AML-193 (cell line): Measurements from ENCODE around the gene ST8SIA6.
"Not testable (repeated sequence)": the region's sequence is repeated elsewhere in the genome, so short reads cannot be mapped to it uniquely, and the experiment has no call there.

Source experiments
- DNase-seq, 2 experiments: peaks; one replicate each; lab custom pipeline; 2025; lab: John Stamatoyannopoulos, UW

The ST8SIA6 gene

GRCh38 chr10:17344206-17344605, 110.2 kb downstream of the ST8SIA6 start:
- no peak for DNase-seq

- DNase-seq: no peak
These were observed 111.3 kb downstream of the ST8SIA6 start for GRCh38 chr10:17343118-17343517.

GRCh38 chr10:17340144-17340829, 114.1 kb downstream of the ST8SIA6 start:
- DNase-seq: no peak

- DNase-seq: no peak
These were observed 119.3 kb downstream of the ST8SIA6 start for GRCh38 chr10:17335065-17335464.

- no peak for DNase-seq
These were observed 123.9 kb downstream of the ST8SIA6 start for GRCh38 chr10:17330501-17330900.

GRCh38 chr10:17326377-17326776, 128.0 kb downstream of the ST8SIA6 start:
- DNase-seq: no peak

GRCh38 chr10:17321957-17322356, 132.4 kb downstream of the ST8SIA6 start:
- DNase-seq: not testable (repeated sequence)

GRCh38 chr10:17316488-17317170, 137.8 kb downstream of the ST8SIA6 start:
- no peak for DNase-seq

- DNase-seq: no peak
These were observed 145.0 kb downstream of the ST8SIA6 start for GRCh38 chr10:17309435-17309834.

- DNase-seq: no peak
These were observed 147.3 kb downstream of the ST8SIA6 start for GRCh38 chr10:17307123-17307522.

- DNase-seq: no peak
These were observed 162.0 kb downstream of the ST8SIA6 start for GRCh38 chr10:17292375-17292774.

GRCh38 chr10:17290226-17290625, 164.2 kb downstream of the ST8SIA6 start:
- peak in 1 of 2 experiments; percentile 1 for DNase-seq

GRCh38 chr10:17289763-17290162, 164.6 kb downstream of the ST8SIA6 start:
- DNase-seq: no peak

GRCh38 chr10:17286562-17287550, 167.5 kb downstream of the ST8SIA6 start:
- DNase-seq: no peak

- no peak for DNase-seq
These were observed 172.1 kb downstream of the ST8SIA6 start for GRCh38 chr10:17282311-17282710.

GRCh38 chr10:17278607-17279240, 175.7 kb downstream of the ST8SIA6 start:
- DNase-seq: no peak

- no peak for DNase-seq
These were observed 177.5 kb downstream of the ST8SIA6 start for GRCh38 chr10:17276756-17277424.

GRCh38 chr10:17273403-17273802, 181.0 kb downstream of the ST8SIA6 start:
- DNase-seq: no peak

- DNase-seq: no peak
These were observed 181.7 kb downstream of the ST8SIA6 start for GRCh38 chr10:17272648-17273047.
